ENCODE data around the gene ST13. TPM values are rescaled to one million over a fixed set of nuclear protein-coding genes. Genes with fewer than 3 reads are reported as not detected.
"Not testable (repeated sequence)": the region's sequence is repeated elsewhere in the genome, so short reads cannot be mapped to it uniquely, and the experiment has no call there.

The ST13 gene
- 139 and 147 TPM in 2 replicates for total RNA-seq

GRCh38 chr22:40856513-40857308 is at the start of gene ST13, which contains the start of gene XPNPEP3:
TSS of gene ST13 (minus strand) at chr22:40856639. CDS start at chr22:40856540, 99 bp downstream.
TSS of gene XPNPEP3 (plus strand) at chr22:40857148. CDS start at chr22:40857182, 34 bp downstream.
- intact Hi-C loops (cut with micrococcal nuclease) = loop anchor here (1.0 to 10.0 kb wide), 9 partner anchors 37 to 588 kb away; partner anchors contain the start of genes RANGAP1, RBX1, SLC25A17 and TOB2

- intact Hi-C loops (cut with micrococcal nuclease) = no loop called here
These were observed 47.7 kb upstream of the ST13 start for GRCh38 chr22:40904101-40904500.

DNA sequence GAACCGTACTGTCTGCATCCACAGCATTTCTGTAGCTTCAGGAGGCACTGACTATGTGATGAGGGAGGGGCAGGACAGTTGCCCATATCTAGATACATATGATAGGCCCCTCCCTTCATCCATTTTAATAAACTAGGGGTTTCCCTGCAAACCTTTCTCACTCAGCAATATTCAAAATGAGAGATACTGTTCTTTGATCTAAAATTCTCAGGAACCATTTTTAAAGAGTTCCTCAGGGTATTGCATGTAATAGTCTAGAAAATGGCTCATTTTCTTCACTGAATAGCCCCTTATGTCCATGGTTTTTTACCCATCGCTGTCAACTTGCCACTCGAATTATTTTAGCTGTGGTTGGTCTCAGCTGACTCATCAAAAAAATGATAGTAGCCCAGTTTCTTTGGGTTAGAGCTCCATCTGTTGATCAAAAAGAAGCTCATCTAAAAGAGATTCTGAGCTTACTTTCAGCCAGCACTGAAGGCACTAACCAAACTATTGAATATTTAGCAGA is 42.5 kb upstream of the ST13 start:
- intact Hi-C loops (cut with micrococcal nuclease) = loop anchor here (1.0 to 10.0 kb wide), 3 partner anchors 42 to 254 kb away; partner anchors contain the start of genes ST13 and XPNPEP3

DNA sequence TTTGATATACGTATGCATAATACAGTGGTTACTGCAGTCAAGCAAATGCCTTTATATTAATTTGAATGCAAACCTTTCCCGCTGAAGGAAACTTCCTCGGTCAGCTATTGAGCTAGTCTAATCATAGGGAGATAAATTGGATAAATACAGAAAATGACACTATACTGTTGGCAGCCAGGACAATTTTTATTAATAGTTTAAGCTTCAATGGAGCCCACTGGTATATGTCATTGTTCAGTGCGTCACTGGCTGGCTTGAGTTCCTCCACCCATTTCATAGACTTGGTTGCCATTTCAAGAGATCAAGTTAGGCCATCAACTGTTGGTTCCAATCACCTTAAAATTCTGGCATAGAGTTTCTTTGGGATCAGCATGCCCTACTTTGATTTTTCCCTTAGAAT is 38.0 kb upstream of the ST13 start:
- intact Hi-C loops (cut with micrococcal nuclease) = loop anchor here (10.0 kb wide), 1 partner anchor 250 kb away; no protein-coding TSS in a partner anchor

DNA sequence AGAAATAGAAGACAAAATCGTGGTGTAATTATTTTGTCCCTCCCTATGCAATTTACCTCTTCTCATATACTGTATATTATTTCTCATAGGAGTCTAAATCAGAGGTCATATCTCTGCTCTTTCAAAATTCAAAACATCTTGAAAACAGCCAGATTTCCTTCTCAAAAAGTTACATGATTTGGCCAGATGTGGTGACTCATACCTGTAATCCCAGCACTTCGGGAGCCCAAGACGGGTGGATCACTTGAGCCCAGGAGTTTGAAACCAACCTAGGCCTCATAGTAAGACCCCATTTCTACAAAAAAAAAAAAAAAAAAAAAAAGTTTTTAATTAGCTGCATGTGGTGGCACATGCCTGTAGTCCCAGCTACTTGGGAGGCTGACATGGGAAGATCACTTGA is 34.4 kb upstream of the ST13 start:
- intact Hi-C loops (cut with micrococcal nuclease) = loop anchor here (10.0 kb wide), 1 partner anchor 246 kb away; no protein-coding TSS in a partner anchor

- intact Hi-C loops (cut with micrococcal nuclease) = no loop called here
These were observed 32.7 kb upstream of the ST13 start for GRCh38 chr22:40889116-40889515.

- intact Hi-C loops (cut with micrococcal nuclease) = no loop called here
These were observed 22.5 kb upstream of the ST13 start for GRCh38 chr22:40878922-40879321.

DNA sequence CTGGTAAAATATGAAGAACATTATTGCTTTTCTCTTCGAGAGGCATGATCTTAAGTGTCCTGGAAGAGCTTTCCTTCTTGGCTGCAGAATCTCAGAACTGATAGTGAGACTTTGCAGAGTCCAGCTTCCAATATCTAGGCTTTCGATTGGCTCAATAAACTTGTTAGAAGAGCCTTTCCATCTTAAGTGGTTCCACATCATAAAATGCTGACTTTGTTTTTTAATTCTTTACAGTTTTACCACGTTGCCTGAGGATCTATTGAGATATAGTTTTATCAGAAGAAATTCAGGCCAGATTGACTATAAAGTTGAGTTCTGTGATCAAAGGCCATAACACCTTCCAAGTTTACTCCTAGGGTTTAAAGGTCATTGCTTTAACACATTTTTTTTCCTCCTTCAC is 21.0 kb upstream of the ST13 start:
- intact Hi-C loops (cut with micrococcal nuclease) = no loop called here

DNA sequence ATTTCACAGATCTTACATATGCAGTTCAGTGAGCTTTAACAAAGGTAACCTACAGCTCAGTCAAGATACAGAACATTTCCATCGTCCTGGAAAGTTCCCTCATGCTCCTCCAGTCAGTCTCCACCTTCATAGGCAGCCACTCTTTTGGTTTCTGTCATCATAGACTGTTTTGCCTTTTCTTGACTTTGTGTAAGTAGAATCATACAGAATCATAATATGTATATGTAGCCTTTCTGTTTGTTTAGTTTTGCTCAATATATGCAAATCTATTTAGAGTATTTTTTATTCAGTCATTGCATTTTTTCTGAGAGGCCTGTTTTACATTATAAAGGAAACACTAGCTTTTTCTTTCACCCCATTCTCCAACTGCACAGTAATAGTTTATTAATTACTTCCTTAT is 20.5 kb upstream of the ST13 start:
- intact Hi-C loops (cut with micrococcal nuclease) = no loop called here

DNA sequence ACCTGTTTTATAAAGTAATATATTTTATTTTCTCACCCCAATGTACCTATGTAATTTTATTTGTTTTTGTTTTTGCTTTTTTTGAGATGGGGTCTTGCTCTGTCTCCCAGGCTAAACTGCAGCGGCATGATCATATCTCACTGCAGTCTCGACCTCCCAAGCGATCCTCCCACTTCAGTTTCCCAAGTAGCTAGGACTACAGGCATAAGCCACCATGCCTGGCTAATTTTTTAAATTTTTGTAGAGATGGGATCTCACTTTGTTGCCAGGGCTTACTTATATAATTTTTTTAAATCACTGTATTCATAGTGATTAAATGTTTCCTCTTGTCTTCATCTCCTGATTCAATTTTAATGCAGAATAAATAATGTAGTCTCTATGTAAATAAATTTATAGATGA is 18.7 kb upstream of the ST13 start:
- intact Hi-C loops (cut with micrococcal nuclease) = no loop called here

DNA sequence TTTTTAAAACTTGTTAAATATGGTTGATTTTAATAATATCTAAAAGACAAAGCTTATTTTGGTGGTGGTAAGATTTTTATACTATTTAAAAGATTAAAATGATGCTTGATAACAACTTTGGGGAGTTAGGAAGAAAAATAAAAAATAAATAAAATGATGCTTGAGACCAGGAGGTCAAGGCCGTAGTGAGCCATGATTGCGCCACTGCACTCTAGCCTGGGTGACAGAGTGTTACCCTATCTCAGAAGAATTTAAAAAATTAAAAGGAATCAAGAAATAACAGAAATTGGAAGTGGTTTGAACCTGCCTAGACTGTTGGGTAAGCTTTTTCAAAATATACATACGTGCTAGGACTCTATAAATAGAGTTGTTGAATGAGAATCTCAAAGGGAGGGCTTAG is 17.6 kb upstream of the ST13 start:
- intact Hi-C loops (cut with micrococcal nuclease) = no loop called here

GRCh38 chr22:40868379-40868778 is 11.9 kb upstream of the ST13 start:
- intact Hi-C loops (cut with micrococcal nuclease) = not testable (repeated sequence)

- intact Hi-C loops (cut with micrococcal nuclease) = no loop called here
These were observed 10.7 kb upstream of the ST13 start for GRCh38 chr22:40867109-40867508.

GRCh38 chr22:40862537-40862936 is 6.1 kb upstream of the ST13 start:
- intact Hi-C loops (cut with micrococcal nuclease) = no loop called here

- intact Hi-C loops (cut with micrococcal nuclease) = no loop called here
These were observed 5.6 kb upstream of the ST13 start, which contains the start of gene DNAJB7 for GRCh38 chr22:40862013-40862412. TSS of gene DNAJB7 (minus strand) at chr22:40862113. CDS start at chr22:40861994, 119 bp downstream.

GRCh38 chr22:40857309-40857855 is 943 bp upstream of the ST13 start:
- intact Hi-C loops (cut with micrococcal nuclease) = loop anchor here (1.0 to 10.0 kb wide), 4 partner anchors 41 to 587 kb away; partner anchors contain the start of genes RANGAP1 and TOB2

DNA sequence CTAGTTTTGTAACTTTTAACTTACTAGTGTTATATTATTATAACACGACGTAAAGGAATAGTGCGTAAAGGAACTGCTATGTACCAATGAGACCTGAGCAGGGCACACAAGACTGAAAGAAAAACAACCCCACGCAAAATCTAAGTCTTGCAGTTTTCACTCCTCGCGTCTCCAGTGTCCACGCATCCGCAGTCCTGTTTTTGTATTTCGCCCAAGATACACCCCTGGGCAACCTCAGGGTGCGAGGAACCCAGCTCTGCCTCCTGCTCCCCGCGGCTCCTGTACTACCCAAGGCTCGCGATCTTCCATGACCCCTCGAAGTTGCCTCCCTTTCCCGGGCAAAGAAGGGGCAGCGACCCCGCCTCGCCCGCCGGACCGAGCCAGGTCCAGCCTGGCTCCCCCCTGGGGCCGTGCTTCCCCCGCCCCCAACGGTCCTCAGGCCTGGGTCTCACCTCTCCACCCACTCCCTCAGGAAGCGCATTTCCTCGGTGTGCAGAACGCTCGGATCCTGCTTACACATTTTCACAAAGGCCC is 393 bp downstream of the ST13 start:
- intact Hi-C loops (cut with micrococcal nuclease) = loop anchor here (1.0 to 10.0 kb wide), 8 partner anchors 37 to 589 kb away; partner anchors contain the start of genes RANGAP1, RBX1, SLC25A17 and TOB2

- intact Hi-C loops (cut with micrococcal nuclease) = loop anchor here (5.0 to 10.0 kb wide), 2 partner anchors 432 to 589 kb away; partner anchors contain the start of genes RANGAP1 and TOB2
These were observed 1.1 kb downstream of the ST13 start for GRCh38 chr22:40855071-40855978.

DNA sequence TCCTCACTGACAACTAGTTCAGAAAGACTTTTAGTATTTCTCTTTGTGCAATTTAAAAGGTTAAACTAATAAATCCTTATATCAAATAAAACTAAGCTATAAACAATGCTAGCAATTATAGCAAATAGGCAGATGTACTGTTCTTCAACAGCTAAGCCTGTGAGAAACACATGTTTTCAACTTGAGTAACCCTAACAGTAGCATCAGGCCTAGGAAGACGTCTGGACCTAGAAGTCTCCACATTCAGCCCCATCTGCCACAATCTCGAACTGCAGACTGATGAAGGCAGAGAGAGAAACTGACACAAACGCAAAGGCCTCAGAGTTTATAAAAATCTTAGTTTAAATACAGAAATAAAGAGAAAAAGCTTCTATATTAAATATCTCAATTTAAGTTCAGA is 2.5 kb downstream of the ST13 start:
- intact Hi-C loops (cut with micrococcal nuclease) = loop anchor here (10.0 kb wide), 1 partner anchor 591 kb away; the partner anchor contains the start of gene TOB2

DNA sequence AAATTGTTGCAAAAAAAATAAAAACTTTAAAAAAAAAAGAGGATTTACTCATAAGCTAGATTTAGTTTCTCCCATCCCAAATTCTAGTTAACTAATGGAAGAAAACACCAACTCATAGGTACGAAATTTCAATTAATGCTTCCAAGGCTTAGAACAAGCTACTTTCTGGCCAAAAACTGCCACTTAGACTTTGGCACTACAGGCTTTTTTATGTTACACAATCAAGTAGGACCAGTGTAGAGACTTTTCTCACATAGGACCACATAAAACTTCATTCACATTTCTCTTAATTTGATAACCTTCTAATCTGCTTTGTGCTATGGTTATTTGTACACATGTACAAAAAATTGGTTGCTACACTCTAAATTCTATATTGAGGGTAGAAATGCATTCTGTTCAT is 3.1 kb downstream of the ST13 start:
- intact Hi-C loops (cut with micrococcal nuclease) = loop anchor here (10.0 kb wide), 1 partner anchor 591 kb away; the partner anchor contains the start of gene TOB2
